H1 (cell line): ENCODE results near the gene TRIM28.
"Not testable (repeated sequence)": the region's sequence is repeated elsewhere in the genome, so short reads cannot be mapped to it uniquely, and the experiment has no call there.

ENCODE experiments used
- EZH2 ChIP-seq: fragments of 200-600 bp; sonication (generic); IDR thresholded peaks from 2 replicates; pipeline ENCODE4 v1.7.1; 2012; ENCODE audit warnings: low read depth, mild to moderate bottlenecking, moderate library complexity, low read length, inconsistent platforms; ENCODE audit not compliant: severe bottlenecking
- HDAC2 ChIP-seq, 2 experiments: fragments of 300-600 bp in 1 of 2; sonication (generic) in 1 of 2; IDR thresholded peaks; 2 replicates each; pipeline ENCODE4 v1.6.1; 2011 to 2012; ENCODE audit warnings: low read depth in 2 of 2, low read length in 2 of 2, mild to moderate bottlenecking in 2 of 2, moderate library complexity in 2 of 2, borderline replicate concordance in 1 of 2, inconsistent platforms in 1 of 2
- TCF12 ChIP-seq: IDR thresholded peaks from 2 replicates; pipeline ENCODE4 v1.6.1; 2011; ENCODE audit warnings: low read depth, mild to moderate bottlenecking, low read length
- TEAD4 ChIP-seq: IDR thresholded peaks from 2 replicates; pipeline ENCODE4 v1.6.1; 2012; ENCODE audit warnings: low read depth, low read length, inconsistent platforms, mixed read lengths
- TF ChIP-seq, protein P1 (sequence below), 3 experiments: IDR thresholded peaks; 1 replicate in 2 of 3; 2 replicates in 1 of 3; pipeline versions ENCODE4 v1.5.1 to v1.6.1; 2011; ENCODE audit warnings: low read length in 3 of 3, mild to moderate bottlenecking in 3 of 3, inconsistent platforms in 2 of 3, low read depth in 1 of 3, moderate library complexity in 1 of 3; ENCODE audit not compliant: insufficient read depth in 1 of 3; ENCODE audit errors: control extremely low read depth in 1 of 3

DNA sequence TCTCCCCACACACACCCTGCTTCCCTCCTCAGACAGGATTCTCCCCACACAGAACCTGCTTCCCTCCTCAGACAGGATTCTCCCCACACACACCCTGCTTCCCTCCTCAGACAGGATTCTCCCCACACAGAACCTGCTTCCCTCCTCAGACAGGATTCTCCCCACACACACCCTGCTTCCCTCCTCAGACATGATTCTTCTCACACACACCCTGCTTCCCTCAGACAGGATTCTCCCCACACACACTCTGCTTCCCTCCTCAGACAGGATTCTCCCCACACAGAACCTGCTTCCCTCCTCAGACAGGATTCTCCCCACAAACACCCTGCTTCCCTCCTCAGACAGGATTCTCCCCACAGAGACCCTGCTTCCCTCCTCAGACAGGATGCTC lies 4.7 kb upstream of the TRIM28 start:
- not testable (repeated sequence) for TF ChIP-seq HDAC2 (IDR thresholded peaks at IDR 0.05; ENCODE audit: borderline replicate concordance in 1 of 2, low read depth in 2 of 2, low read length in 2 of 2); EZH2; TEAD4; TCF12
- TF ChIP-seq, protein P1, sequence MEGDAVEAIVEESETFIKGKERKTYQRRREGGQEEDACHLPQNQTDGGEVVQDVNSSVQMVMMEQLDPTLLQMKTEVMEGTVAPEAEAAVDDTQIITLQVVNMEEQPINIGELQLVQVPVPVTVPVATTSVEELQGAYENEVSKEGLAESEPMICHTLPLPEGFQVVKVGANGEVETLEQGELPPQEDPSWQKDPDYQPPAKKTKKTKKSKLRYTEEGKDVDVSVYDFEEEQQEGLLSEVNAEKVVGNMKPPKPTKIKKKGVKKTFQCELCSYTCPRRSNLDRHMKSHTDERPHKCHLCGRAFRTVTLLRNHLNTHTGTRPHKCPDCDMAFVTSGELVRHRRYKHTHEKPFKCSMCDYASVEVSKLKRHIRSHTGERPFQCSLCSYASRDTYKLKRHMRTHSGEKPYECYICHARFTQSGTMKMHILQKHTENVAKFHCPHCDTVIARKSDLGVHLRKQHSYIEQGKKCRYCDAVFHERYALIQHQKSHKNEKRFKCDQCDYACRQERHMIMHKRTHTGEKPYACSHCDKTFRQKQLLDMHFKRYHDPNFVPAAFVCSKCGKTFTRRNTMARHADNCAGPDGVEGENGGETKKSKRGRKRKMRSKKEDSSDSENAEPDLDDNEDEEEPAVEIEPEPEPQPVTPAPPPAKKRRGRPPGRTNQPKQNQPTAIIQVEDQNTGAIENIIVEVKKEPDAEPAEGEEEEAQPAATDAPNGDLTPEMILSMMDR (IDR thresholded peaks at IDR 0.05; ENCODE audit: control extremely low read depth in 1 of 3, insufficient read depth in 1 of 3, low read depth in 1 of 3, low read length in 3 of 3), result not testable (repeated sequence)
